Spleen (tissue), 11 donors: Measurements from ENCODE around the gene SKI. TPM values are rescaled to one million over a fixed set of nuclear protein-coding genes. Genes with fewer than 3 reads are reported as not detected.

Experiments
- DNase-seq: peaks from one replicate; pipeline ENCODE4 v3.0.0-alpha.2; 2020
- H3K27ac ChIP-seq, 8 donors: fragments of 200-600 bp; sonication (generic) in 7 of 8; 1 replicate in 4 of 8; 2 replicates in 4 of 8; pipeline versions ENCODE4 v1.5.0 to v1.8.0; 2016 to 2021; ENCODE audit warnings: inconsistent platforms in 4 of 8, mild to moderate bottlenecking in 4 of 8, moderate library complexity in 1 of 8
- H3K27me3 ChIP-seq, 7 donors: fragments of 200-600 bp; sonication (generic) in 6 of 7; replicated peaks in 1 of 7; 1 replicate in 4 of 7; 2 replicates in 3 of 7; pipeline versions ENCODE4 v1.5.0 to v1.8.0; 2016 to 2021; ENCODE audit warnings: inconsistent platforms in 3 of 7, mild to moderate bottlenecking in 1 of 7
- H3K36me3 ChIP-seq, 6 donors: fragments of 200-600 bp; sonication (generic) in 5 of 6; 1 replicate in 4 of 6; 2 replicates in 2 of 6; pipeline versions ENCODE4 v1.5.0 to v1.8.0; 2016 to 2021; ENCODE audit warnings: inconsistent platforms in 2 of 6
- H3K4me1 ChIP-seq, 6 donors: fragments of 200-600 bp; sonication (generic) in 5 of 6; 1 replicate in 3 of 6; 2 replicates in 3 of 6; pipeline versions ENCODE4 v1.5.0 to v1.8.0; 2016 to 2021; ENCODE audit warnings: inconsistent platforms in 3 of 6
- H3K4me3 ChIP-seq, 8 donors: fragments of 200-600 bp; sonication (generic) in 7 of 8; 1 replicate in 4 of 8; 2 replicates in 4 of 8; pipeline versions ENCODE4 v1.5.0 to v1.8.0; 2016 to 2021; ENCODE audit warnings: inconsistent platforms in 4 of 8, mild to moderate bottlenecking in 4 of 8, moderate library complexity in 2 of 8
- H3K9me3 ChIP-seq, 8 donors: fragments of 200-600 bp; sonication (generic) in 7 of 8; 1 replicate in 4 of 8; 2 replicates in 4 of 8; pipeline versions ENCODE4 v1.5.0 to v1.8.0; 2016 to 2021; ENCODE audit warnings: inconsistent platforms in 4 of 8
- CTCF ChIP-seq, 11 experiments: fragments of 200-600 bp in 7 of 11; fragments of 450-650 bp in 4 of 11; sonication (generic) in 4 of 11; IDR thresholded peaks in 8 of 11; conservative IDR thresholded peaks in 3 of 11; 1 replicate in 7 of 11; 2 replicates in 4 of 11; pipeline versions ENCODE4 v1.4.0 to v1.8.0; 2016 to 2021; ENCODE audit warnings: antibody characterized with exemption in 11 of 11, inconsistent platforms in 4 of 11, mild to moderate bottlenecking in 1 of 11
- POLR2A ChIP-seq, 3 donors: fragments of 450-650 bp; IDR thresholded peaks; one replicate each; pipeline ENCODE4 v1.5.1; 2017; ENCODE audit warnings: antibody characterized with exemption in 3 of 3, mild to moderate bottlenecking in 1 of 3
- POLR2AphosphoS5 ChIP-seq, 3 donors: sonication (generic); formaldehyde crosslinking; IDR thresholded peaks; one replicate each; pipeline ENCODE4 v1.5.1; 2017; ENCODE audit warnings: antibody characterized with exemption in 3 of 3
- WGBS, 5 donors: extraction: QIAGEN DNeasy Blood & Tissue Kit in 3 of 5; methylation state at CpG; one replicate each; pipeline versions ENCODE4 v1.1.5 to v1.1.7; 2013 to 2018; 5-methylcytosine and 5-hydroxymethylcytosine counted together
- intact Hi-C: fragments of 100-400 bp; cut with DNase I; formaldehyde crosslinking; loops from one replicate; pipeline ENCODE4 v1.15.0; 2023; ENCODE audit warnings: low total_unique reads
- polyA plus RNA-seq, 3 donors: library from polyadenylated mRNA; stranded (reverse); fragments of 200-250 nt; gene quantifications; one replicate each; pipeline ENCODE4 v1.2.1, GENCODE V29; 2013
- total RNA-seq, 7 donors: library from RNA; depleted of rRNA in 3 of 7; stranded (reverse); fragments of >200 nt in 3 of 7; fragmentation: NEBNext Ultra II Directional in 4 of 7; extraction: Animal tissue kit (Norgen Biotek cat#: 25700) in 4 of 7; gene quantifications; one replicate each; pipeline versions ENCODE4 v1.1.0 to v1.2.1, GENCODE V29; 2016 to 2021
- donor health status: healthy with polysubstance abuse.
- donor health status: DM: no; HTN: no; CAD: no; lungs with moderate emphysema.
- donor health status: DM: no; HTN: no; CAD: no.
- donor health status: Bipolar disorder and iron deficiency.
- donor health status: healthy.
- donor health status: DM: no; HTN: no; CAD: no.
- donor health status: DM: yes; HTN: yes; CAD: no.

SKI gene
- total and polyA plus RNA-seq, 10 donors, result 4.4 to 100.0 (median 54.3) TPM

DNA sequence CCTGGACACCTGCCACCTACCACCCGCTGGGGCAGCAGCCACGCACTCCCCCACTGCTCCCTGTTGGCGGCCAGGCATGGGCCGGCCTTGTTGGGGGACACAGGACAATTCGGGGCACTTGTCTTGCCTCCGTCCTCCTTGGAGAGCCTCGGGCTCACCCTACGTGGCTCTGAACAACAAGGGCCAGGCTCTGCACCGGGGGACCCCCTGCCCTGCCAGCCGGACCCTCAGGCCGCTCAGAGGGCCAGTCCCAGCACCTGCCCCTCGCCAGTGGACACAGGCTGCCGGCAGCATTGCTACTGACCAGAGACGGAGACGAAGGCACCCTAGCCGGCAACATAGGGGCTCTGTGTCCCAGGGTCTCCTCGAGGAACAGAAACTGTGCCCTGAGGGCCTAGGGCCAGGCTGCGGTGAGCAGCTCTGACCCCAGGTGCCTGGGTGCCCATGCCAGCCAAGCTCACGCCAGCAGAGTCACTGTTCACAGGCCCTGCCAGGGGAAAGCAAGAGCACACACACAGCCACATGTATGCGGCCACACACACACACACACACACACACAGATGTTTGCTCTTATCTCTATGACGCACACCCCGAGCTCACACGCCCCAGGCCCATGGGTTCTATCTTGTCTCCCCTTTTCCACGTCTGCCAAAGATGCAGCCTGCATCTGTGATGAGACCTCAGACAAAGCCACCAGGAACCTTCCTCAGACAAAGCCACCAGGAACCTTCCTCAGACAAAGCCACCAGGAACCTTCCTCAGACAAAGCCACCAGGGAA lies 117.4 kb downstream of the SKI start:
- intact Hi-C loops, result no loop called here
- WGBS, 5 donors, result 85 to 92% (median 88%) methylated on average over 16 to 24 of the region's 24 CpGs
- DNase-seq, result peak; percentile 60

DNA sequence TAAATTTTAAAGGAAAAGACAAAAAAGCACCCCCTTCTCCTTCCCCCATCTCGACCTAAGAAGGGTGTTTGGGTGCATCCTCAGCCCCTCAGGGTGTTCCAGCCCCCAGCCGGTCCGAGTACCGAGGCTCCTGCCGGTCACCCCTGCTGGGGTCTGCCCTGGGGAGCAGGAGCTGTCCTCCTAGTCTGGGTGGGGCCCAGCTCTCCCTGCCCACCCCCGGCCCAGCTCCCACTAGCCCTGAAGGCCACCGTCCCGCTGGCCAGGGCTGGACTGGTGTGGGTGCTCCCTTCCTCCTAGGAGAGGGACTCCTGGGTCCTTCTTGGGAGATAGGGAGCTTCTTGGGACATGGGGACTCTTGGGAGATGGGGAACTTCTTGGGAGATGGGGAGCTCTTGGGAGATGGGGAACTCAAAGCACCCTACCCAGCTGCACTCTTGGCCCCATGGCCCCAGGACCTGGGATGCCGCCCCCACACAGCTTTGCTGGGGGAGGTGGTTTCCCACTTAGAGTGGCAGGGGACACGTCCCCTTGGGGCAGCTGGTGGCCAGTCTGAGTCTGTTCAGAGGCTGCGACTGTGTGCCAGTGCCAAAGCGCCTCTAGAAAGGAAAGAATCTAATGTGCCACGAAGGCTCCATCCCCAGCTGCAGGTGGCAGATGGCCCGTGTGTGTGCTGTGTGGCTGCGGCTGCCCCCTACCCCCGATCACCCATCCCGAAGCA lies 118.7 kb downstream of the SKI start:
- 78 to 89% (median 84%) methylated on average over 10 to 17 of the region's 17 CpGs for WGBS, 5 donors
- H3K27me3 ChIP-seq, result no peaks in the 10 kb centered on the region
- DNase-seq, result peak; percentile 41

More for the DNA sequence above, 117.4 kb downstream of the SKI start:
- no peaks in the 10 kb centered on the region for H3K4me1 ChIP-seq
- H3K27ac ChIP-seq, result no peak overlapping the region
- TF ChIP-seq POLR2AphosphoS5 (IDR thresholded peaks at IDR 0.05), result no peak
- TF ChIP-seq CTCF (IDR thresholded peaks at IDR 0.05 in 8 of 11, conservative IDR thresholded peaks at IDR 0.05 in 3 of 11), result no peak
- TF ChIP-seq POLR2A (IDR thresholded peaks at IDR 0.05), result no peak
- H3K4me3 ChIP-seq, result no peak overlapping the region
- H3K36me3 ChIP-seq, result no peaks in the 10 kb centered on the region
- no peaks in the 10 kb centered on the region for H3K27me3 ChIP-seq
- H3K9me3 ChIP-seq, result no peaks in the 10 kb centered on the region

GRCh38 chr1:2347409-2347785 lies 119.3 kb downstream of the SKI start:
- 80 to 92% (median 89%) methylated on average over 7 to 13 of the region's 13 CpGs for WGBS, 5 donors
- no peaks in the 10 kb centered on the region for H3K36me3 ChIP-seq
- H3K4me1 ChIP-seq, result no peaks in the 10 kb centered on the region

More for the DNA sequence above, 118.7 kb downstream of the SKI start:
- TF ChIP-seq CTCF (IDR thresholded peaks at IDR 0.05 in 8 of 11, conservative IDR thresholded peaks at IDR 0.05 in 3 of 11) (no peak), POLR2AphosphoS5 (IDR thresholded peaks at IDR 0.05) (no peak), POLR2A (IDR thresholded peaks at IDR 0.05) (no peak)
- Histone ChIP-seq H3K9me3 (no peaks in the 10 kb centered on the region), H3K27ac (no peak overlapping the region), H3K4me3 (no peak overlapping the region), H3K36me3 (no peaks in the 10 kb centered on the region), H3K4me1 (no peaks in the 10 kb centered on the region)
- intact Hi-C loops, result no loop called here

More at GRCh38 chr1:2347409-2347785, 119.3 kb downstream of the SKI start:
- H3K27ac ChIP-seq, result no peak overlapping the region
- H3K27me3 ChIP-seq, result no peaks in the 10 kb centered on the region
- H3K9me3 ChIP-seq, result no peaks in the 10 kb centered on the region
- no peak overlapping the region for H3K4me3 ChIP-seq
- peak; percentile 46 for DNase-seq
- intact Hi-C loops, result no loop called here
- TF ChIP-seq POLR2AphosphoS5 (IDR thresholded peaks at IDR 0.05) (no peak), CTCF (IDR thresholded peaks at IDR 0.05 in 8 of 11, conservative IDR thresholded peaks at IDR 0.05 in 3 of 11) (no peak), POLR2A (IDR thresholded peaks at IDR 0.05) (no peak)
